ENCODE data around the gene OR10G6. TPM values are rescaled to one million over a fixed set of nuclear protein-coding genes. Genes with fewer than 3 reads are reported as not detected.

Gene OR10G6
- total RNA-seq, 1 experiment from 2014 or later, result not detected

DNA sequence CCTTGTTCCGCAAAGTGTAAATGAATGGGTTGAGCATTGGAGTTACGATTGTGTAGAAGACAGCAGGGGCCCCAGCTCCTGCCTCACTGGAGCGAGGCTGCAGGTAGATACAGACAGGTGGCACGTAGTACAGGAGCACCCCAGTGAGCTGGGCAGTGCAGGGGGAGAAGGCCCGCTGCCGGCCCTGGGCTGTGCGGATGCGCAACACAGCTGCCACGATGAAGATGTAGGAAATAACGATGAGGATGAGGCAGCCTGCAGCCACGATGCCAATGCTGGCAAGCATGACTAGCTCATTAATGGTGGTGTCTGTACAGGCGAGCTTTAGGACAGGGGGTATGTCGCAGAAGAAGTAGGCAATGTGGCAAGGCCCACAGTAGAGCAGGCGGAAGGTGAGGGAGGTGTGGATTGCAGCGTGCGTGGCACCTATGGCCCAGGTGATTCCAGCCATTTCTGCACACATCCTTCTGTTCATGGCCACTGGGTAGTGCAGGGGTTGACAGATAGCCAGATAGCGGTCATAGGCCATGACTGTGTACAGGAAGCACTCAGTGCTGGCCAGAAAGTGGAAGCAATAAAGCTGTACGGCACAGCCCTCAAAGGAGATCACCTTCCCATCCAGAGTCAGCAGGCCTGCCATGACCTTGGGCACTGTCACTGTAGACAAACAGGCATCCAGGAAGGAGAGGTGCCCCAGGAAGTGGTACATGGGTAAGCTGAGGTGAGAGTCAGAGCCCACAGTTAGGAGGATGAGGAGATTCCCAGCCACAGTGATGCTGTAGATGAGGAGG is 18.0 kb downstream of the OR10G6 start:
- peak overlapping the region in 1 of 3 experiments; percentile 18; a peak in 2 of 7 replicates for H3K27ac Mint-ChIP-seq
- Histone ChIP-seq H2BK12ac (ENCODE audit: insufficient read length, low read depth, low read length) (no peak overlapping the region), H4K91ac (ENCODE audit: insufficient read length, low read depth, low read length) (no peak overlapping the region), H3K79me1 (ENCODE audit: insufficient read depth, low read depth, low read length, poor library complexity, severe bottlenecking) (no peaks in the 10 kb centered on the region), H3K4ac (ENCODE audit: low read depth, low read length) (no peak overlapping the region), H2AK5ac (ENCODE audit: insufficient read length, low read length) (no peak overlapping the region), H2AFZ (ENCODE audit: low read length) (no peak overlapping the region), H3K27ac (ENCODE audit: insufficient read length, low read depth, low read length) (no peak overlapping the region), H3K27me3 (ENCODE audit: insufficient read depth, low read length) (no peaks in the 10 kb centered on the region), H2BK20ac (ENCODE audit: low read depth, low read length, poor library complexity, severe bottlenecking) (no peak overlapping the region), H3K23ac (ENCODE audit: insufficient read length, low read depth, low read length) (no peak overlapping the region), H2BK15ac (ENCODE audit: low read depth, low read length) (no peak overlapping the region), H3K23me2 (ENCODE audit: insufficient read length, low read depth, low read length, poor library complexity, severe bottlenecking) (no peaks in the 10 kb centered on the region), H3K4me1 (ENCODE audit: insufficient read depth, low read length) (no peaks in the 10 kb centered on the region), H3K79me2 (ENCODE audit: insufficient read depth, low read length) (no peaks in the 10 kb centered on the region), H2BK5ac (ENCODE audit: insufficient read length, low read length) (no peak overlapping the region), H3K9me3 (ENCODE audit: control insufficient read depth, low read depth, low read length) (no peaks in the 10 kb centered on the region), H2BK120ac (ENCODE audit: low read depth, low read length, poor library complexity, severe bottlenecking) (no peak overlapping the region), H3T11ph (ENCODE audit: low read length) (no peak overlapping the region), H3K56ac (ENCODE audit: insufficient read length, low read depth, low read length) (no peak overlapping the region), H3K14ac (ENCODE audit: insufficient read depth, low read length) (no peak overlapping the region; the same call in 1 of the 2 replicates), H3K9ac (ENCODE audit: extremely low read depth, insufficient read length, low read length) (no peak overlapping the region), H3K4me2 (ENCODE audit: insufficient read depth, insufficient read length, low read length) (no peak overlapping the region), H3K18ac (ENCODE audit: insufficient read length, low read depth, low read length) (no peak overlapping the region), H4K20me1 (ENCODE audit: control insufficient read depth, insufficient read depth, insufficient read length) (no peaks in the 10 kb centered on the region), H4K5ac (ENCODE audit: insufficient read length, low read depth, low read length) (no peak overlapping the region), H4K8ac (replicated peaks; ENCODE audit: insufficient read length, low read depth, low read length) (no peak overlapping the region)
- H3K36me3 Mint-ChIP-seq (ENCODE audit: insufficient read depth in 1 of 3, low read depth in 3 of 3), result peaks cover 0 to 5% (median 0%) of the 10 kb centered on the region in 3 experiments; a peak in 2 of 7 replicates
- peaks cover 14 to 15% of the 10 kb centered on the region in 2 experiments for H3K4me1 Mint-ChIP-seq
- TF ChIP-seq CTCF (conservative IDR thresholded peaks at IDR 0.05), result no peak
- no peak overlapping the region for H3K4me3 Mint-ChIP-seq
- no peaks in the 10 kb centered on the region for H3K27me3 Mint-ChIP-seq (ENCODE audit: low read depth)
- peaks cover under 1 to 4% of the 10 kb centered on the region in 2 experiments; a peak in 2 of 5 replicates for H3K9me3 Mint-ChIP-seq
- no CpG with 5 or more reads among the region's 18 CpGs for WGBS (ENCODE audit: extremely low coverage, insufficient read length, low lambda C conversion rate)
- no peak for DNase-seq
